HL-60 (cell line): ENCODE measurements around the gene TMEM237.

Source experiments
- DNase-seq, 2 experiments: peaks; one replicate each; pipeline ENCODE4 v3.0.0-alpha.2; 2010 to 2020; ENCODE audit warnings: low read depth in 1 of 2, low spot score in 1 of 2
- H3K27ac ChIP-seq: fragments of 250-450 bp; sonication (Bioruptor Pico); replicated peaks from 2 replicates; pipeline ENCODE4 v1.5.1; 2020; ENCODE audit warnings: mild to moderate bottlenecking, moderate library complexity
- H3K27me3 ChIP-seq: fragments of 250-450 bp; sonication (Bioruptor Pico); 2 replicates; pipeline ENCODE4 v1.5.1; 2021; ENCODE audit warnings: mild to moderate bottlenecking, moderate library complexity; ENCODE audit not compliant: insufficient read depth, poor library complexity, severe bottlenecking
- H3K4me3 ChIP-seq: replicated peaks from 2 replicates; pipeline ENCODE4 v1.5.1; 2011; ENCODE audit warnings: mild to moderate bottlenecking, control low read depth, low read length; ENCODE audit not compliant: insufficient read depth
- GABPA ChIP-seq: IDR thresholded peaks from 2 replicates; pipeline ENCODE4 v1.6.1; 2012; ENCODE audit warnings: low read depth
- POLR2AphosphoS5 ChIP-seq: IDR thresholded peaks from 2 replicates; pipeline ENCODE4 v1.6.1; 2012; ENCODE audit warnings: low read depth
- REST ChIP-seq: IDR thresholded peaks from 2 replicates; pipeline ENCODE4 v1.6.1; 2012; ENCODE audit warnings: low read depth; ENCODE audit not compliant: insufficient replicate concordance
- SPI1 ChIP-seq: IDR thresholded peaks from 2 replicates; pipeline ENCODE4 v1.6.1; 2012; ENCODE audit warnings: low read depth, mild to moderate bottlenecking, borderline replicate concordance
- TF ChIP-seq, protein P1 (sequence below): IDR thresholded peaks from one replicate; pipeline ENCODE4 v1.5.1; 2011; ENCODE audit warnings: low read length, control low read depth, inconsistent platforms; ENCODE audit not compliant: insufficient read depth

TMEM237 gene

DNA sequence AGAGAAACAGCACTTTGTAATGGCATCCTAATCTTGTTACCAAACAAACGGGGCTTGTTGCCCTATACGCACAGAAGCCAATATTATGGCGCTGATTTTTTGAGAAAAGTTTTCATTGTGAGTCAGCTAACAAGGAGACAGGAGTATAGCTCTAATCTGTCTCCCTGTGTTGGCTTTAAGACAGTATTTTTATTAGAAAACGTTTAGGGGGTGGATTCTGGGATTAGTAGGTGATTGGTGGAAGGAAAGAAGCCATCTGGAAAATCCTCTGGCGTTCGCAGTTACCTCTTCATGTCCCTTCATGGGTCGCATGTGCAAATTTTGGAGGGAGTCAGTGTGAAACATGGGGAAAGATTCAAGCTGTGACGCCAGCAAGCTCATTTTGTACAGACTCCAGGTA is 698 bp upstream of the TMEM237 start:
- no peak for DNase-seq
- H3K4me3 ChIP-seq, result no peak overlapping the region
- H3K27me3 ChIP-seq, result no peaks in the 10 kb centered on the region
- H3K27ac ChIP-seq, result no peak overlapping the region
- TF ChIP-seq SPI1 (no peak), GABPA (no peak)
- TF ChIP-seq, protein P1, sequence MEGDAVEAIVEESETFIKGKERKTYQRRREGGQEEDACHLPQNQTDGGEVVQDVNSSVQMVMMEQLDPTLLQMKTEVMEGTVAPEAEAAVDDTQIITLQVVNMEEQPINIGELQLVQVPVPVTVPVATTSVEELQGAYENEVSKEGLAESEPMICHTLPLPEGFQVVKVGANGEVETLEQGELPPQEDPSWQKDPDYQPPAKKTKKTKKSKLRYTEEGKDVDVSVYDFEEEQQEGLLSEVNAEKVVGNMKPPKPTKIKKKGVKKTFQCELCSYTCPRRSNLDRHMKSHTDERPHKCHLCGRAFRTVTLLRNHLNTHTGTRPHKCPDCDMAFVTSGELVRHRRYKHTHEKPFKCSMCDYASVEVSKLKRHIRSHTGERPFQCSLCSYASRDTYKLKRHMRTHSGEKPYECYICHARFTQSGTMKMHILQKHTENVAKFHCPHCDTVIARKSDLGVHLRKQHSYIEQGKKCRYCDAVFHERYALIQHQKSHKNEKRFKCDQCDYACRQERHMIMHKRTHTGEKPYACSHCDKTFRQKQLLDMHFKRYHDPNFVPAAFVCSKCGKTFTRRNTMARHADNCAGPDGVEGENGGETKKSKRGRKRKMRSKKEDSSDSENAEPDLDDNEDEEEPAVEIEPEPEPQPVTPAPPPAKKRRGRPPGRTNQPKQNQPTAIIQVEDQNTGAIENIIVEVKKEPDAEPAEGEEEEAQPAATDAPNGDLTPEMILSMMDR, result no peak

GRCh38 chr2:201642579-201643215 is 606 bp downstream of the TMEM237 start:
- peak overlapping the region; percentile 84 for H3K4me3 ChIP-seq
- TF ChIP-seq POLR2AphosphoS5 (peak; percentile 82), GABPA (no peak; the same call in 1 of the 2 replicates), SPI1 (no peak), REST (peak; percentile 38)
- TF ChIP-seq, protein P1, result no peak
- H3K27ac ChIP-seq, result peak overlapping the region; percentile 80
- no peaks in the 10 kb centered on the region for H3K27me3 ChIP-seq
- DNase-seq, result peak; percentile 55 to 76

GRCh38 chr2:201642086-201642578 is 1.2 kb downstream of the TMEM237 start:
- Histone ChIP-seq H3K27me3 (no peaks in the 10 kb centered on the region), H3K27ac (peak overlapping the region; percentile 80), H3K4me3 (peak overlapping the region; percentile 84)
- TF ChIP-seq GABPA (no peak), SPI1 (no peak), POLR2AphosphoS5 (no peak), REST (no peak)
- TF ChIP-seq, protein P1, result no peak
- no peak for DNase-seq

DNA sequence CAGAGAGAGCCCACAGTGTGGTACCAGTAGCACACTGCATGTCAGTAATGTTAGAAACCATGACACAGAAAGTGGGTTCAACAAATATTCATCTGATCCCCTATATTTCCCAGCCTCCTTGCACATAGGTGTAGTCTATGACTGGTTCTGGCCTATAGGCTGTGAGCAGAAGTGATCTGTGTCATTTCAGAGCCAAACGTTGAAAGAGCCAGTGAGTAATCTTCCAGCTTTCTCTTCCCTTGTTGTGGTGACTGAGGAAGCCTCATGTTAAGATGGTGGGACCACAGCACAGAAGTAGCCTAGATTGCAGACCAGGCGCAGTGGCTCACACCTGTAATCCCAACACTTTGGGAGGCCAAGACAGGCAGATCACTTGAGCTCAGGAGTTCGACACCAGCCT is 4.1 kb downstream of the TMEM237 start:
- no peak for DNase-seq
- Histone ChIP-seq H3K27me3 (no peaks in the 10 kb centered on the region), H3K4me3 (no peak overlapping the region), H3K27ac (no peak overlapping the region)
- no peak for TF ChIP-seq GABPA
- no peak for TF ChIP-seq REST
- no peak for TF ChIP-seq SPI1
- TF ChIP-seq, protein P1, result no peak
